ENCODE data around the gene PCK2.

The PCK2 gene

DNA sequence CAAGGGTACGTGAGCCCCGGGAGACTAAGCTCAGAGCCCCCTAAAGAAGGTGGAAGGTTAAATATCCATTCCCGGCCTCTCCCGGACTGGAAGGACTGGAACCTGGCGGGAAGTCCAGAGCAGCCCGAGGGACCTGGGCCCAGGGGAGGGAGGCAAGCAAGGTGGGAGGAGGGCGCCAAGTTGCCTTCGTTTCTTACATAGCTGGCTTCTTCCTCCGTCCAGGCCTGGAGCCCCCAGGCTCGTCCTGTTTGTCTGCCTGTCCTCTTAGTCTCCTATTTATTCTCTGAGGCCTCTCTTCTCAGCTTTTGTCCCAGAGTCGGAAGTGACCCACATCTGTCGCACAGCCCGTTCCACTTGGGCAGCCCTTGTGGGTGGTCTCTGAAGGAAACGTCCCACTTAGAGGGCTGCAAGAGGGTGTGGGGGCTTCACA is 745 bp downstream of the PCK2 start:
- in situ Hi-C loops (cut with MboI; ENCODE audit: low pct_unique_long_range_greater_than_20kb, low sequenced_read_pairs, unreplicated experiment) = loop anchor here (25.0 kb wide), 1 partner anchor 108 kb away; the partner anchor contains the start of gene DHRS4L2
- TF ChIP-seq, protein P1, sequence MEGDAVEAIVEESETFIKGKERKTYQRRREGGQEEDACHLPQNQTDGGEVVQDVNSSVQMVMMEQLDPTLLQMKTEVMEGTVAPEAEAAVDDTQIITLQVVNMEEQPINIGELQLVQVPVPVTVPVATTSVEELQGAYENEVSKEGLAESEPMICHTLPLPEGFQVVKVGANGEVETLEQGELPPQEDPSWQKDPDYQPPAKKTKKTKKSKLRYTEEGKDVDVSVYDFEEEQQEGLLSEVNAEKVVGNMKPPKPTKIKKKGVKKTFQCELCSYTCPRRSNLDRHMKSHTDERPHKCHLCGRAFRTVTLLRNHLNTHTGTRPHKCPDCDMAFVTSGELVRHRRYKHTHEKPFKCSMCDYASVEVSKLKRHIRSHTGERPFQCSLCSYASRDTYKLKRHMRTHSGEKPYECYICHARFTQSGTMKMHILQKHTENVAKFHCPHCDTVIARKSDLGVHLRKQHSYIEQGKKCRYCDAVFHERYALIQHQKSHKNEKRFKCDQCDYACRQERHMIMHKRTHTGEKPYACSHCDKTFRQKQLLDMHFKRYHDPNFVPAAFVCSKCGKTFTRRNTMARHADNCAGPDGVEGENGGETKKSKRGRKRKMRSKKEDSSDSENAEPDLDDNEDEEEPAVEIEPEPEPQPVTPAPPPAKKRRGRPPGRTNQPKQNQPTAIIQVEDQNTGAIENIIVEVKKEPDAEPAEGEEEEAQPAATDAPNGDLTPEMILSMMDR (IDR thresholded peaks at IDR 0.05; ENCODE audit: extremely low read depth, insufficient read depth, missing control alignments) = no peak
- no peak for DNase-seq (ENCODE audit: low spot score)

DNA sequence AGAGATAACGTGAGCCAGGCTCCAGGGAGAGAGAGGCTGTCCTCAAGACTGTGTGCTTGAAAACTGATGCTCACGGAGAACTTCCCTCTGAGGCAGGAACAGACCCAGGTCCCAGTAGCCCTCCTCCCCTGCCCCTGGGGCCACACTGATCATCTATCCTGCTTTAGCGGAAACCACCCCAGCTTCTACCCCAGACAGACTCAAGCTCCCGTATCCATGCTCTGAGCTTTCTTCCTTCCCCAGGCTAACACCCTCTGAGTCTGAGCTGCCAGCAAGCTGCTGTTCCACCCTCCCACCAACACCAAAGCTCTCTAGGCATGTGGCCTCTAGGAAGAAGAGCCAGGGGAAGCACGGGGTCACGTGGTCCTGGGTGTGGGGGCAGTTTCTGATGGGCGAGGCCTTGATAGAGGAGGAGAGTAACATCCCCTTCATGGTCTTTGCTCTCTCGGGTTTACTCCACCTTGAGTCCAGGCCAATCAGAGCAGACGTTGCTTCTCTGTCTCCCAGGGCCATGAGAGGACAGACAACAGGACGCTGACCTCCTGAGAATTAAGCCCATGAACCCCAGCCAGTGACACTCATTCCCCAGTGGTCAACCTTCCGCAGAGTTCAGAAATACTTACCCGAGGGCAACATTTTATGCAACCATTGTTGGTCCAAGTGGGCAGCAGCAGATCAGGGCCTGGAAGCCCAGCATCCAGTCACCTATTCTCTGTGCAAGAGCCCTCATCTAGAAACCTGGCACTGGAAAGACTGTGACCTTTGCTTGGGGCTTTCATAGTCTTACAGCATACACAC is 1.4 kb downstream of the PCK2 start:
- TF ChIP-seq, protein P1 (IDR thresholded peaks at IDR 0.05; ENCODE audit: extremely low read depth, insufficient read depth, missing control alignments) = no peak
- in situ Hi-C loops (cut with MboI; ENCODE audit: low pct_unique_long_range_greater_than_20kb, low sequenced_read_pairs, unreplicated experiment) = loop anchor here (25.0 kb wide), 1 partner anchor 108 kb away; the partner anchor contains the start of gene DHRS4L2
- DNase-seq (ENCODE audit: low spot score) = peak; percentile 97

GRCh38 chr14:24096545-24097181 is 2.6 kb downstream of the PCK2 start:
- TF ChIP-seq, protein P1 (IDR thresholded peaks at IDR 0.05; ENCODE audit: extremely low read depth, insufficient read depth, missing control alignments) = no peak
- no peak for DNase-seq (ENCODE audit: low spot score)
- in situ Hi-C loops (cut with MboI; ENCODE audit: low pct_unique_long_range_greater_than_20kb, low sequenced_read_pairs, unreplicated experiment) = loop anchor here (25.0 kb wide), 1 partner anchor 109 kb away; the partner anchor contains the start of gene DHRS4L2

GRCh38 chr14:24098229-24098926 is 4.3 kb downstream of the PCK2 start:
- TF ChIP-seq, protein P1 (IDR thresholded peaks at IDR 0.05; ENCODE audit: extremely low read depth, insufficient read depth, missing control alignments) = no peak
- in situ Hi-C loops (cut with MboI; ENCODE audit: low pct_unique_long_range_greater_than_20kb, low sequenced_read_pairs, unreplicated experiment) = loop anchor here (25.0 kb wide), 1 partner anchor 111 kb away; the partner anchor contains the start of gene DHRS4L2
- no peak for DNase-seq (ENCODE audit: low spot score)

- TF ChIP-seq, protein P1 (IDR thresholded peaks at IDR 0.05; ENCODE audit: extremely low read depth, insufficient read depth, missing control alignments) = no peak
- no peak for DNase-seq (ENCODE audit: low spot score)
- in situ Hi-C loops (cut with MboI; ENCODE audit: low pct_unique_long_range_greater_than_20kb, low sequenced_read_pairs, unreplicated experiment) = loop anchor here (25.0 kb wide), 1 partner anchor 112 kb away; the partner anchor contains the start of gene DHRS4L2
Measured at GRCh38 chr14:24098927-24099813, 5.1 kb downstream of the PCK2 start.
